Natural killer cell (primary cell): ENCODE data around the gene MACROD2. TPM values are rescaled to one million over a fixed set of nuclear protein-coding genes. Genes with fewer than 3 reads are reported as not detected.

Experiments used
- ATAC-seq, 3 donors: fragments of 150-1000 bp in 2 of 3; fragments of 200-7000 bp in 1 of 3; cut with Tn5 transposase; 1 replicate in 1 of 3; 2 replicates in 2 of 3; pipeline ENCODE4 v1.10.0; 2021; ENCODE audit warnings: mild to moderate bottlenecking in 2 of 3, moderate library complexity in 2 of 3
- DNase-seq, 2 donors: peaks; one replicate each; pipeline versions ENCODE4 v3.0.0 to v3.0.0-alpha.2; 2013 to 2021; ENCODE audit warnings: mixed read lengths in 1 of 2
- H3K27ac ChIP-seq: one replicate; pipeline ENCODE4 v1.5.1; 2013; ENCODE audit warnings: mild to moderate bottlenecking, low read length
- H3K27me3 ChIP-seq: one replicate; pipeline ENCODE4 v1.6.1; 2013; ENCODE audit warnings: low read length; ENCODE audit not compliant: control insufficient read depth, insufficient read depth
- H3K36me3 ChIP-seq: one replicate; pipeline ENCODE4 v1.6.1; 2013; ENCODE audit warnings: low read length; ENCODE audit not compliant: control insufficient read depth, insufficient read depth
- H3K4me1 ChIP-seq: one replicate; pipeline ENCODE4 v1.6.1; 2013; ENCODE audit warnings: low read length; ENCODE audit not compliant: control insufficient read depth, insufficient read depth
- H3K4me3 ChIP-seq: one replicate; pipeline ENCODE4 v1.5.1; 2013; ENCODE audit warnings: low read length
- H3K9me3 ChIP-seq: one replicate; pipeline ENCODE4 v1.6.1; 2013; ENCODE audit warnings: low read length; ENCODE audit not compliant: control insufficient read depth, insufficient read depth
- H3K27ac Mint-ChIP-seq, 2 donors: one replicate each; pipeline ENCODE4 v1.8.0; 2022; ENCODE audit warnings: mild to moderate bottlenecking in 2 of 2, mixed read lengths in 2 of 2, moderate library complexity in 1 of 2
- H3K27me3 Mint-ChIP-seq, 2 donors: one replicate each; pipeline ENCODE4 v1.8.0; 2022; ENCODE audit warnings: low read depth in 2 of 2, mixed read lengths in 2 of 2
- H3K36me3 Mint-ChIP-seq: one replicate; pipeline ENCODE4 v1.8.0; 2022; ENCODE audit warnings: mixed read lengths
- H3K4me1 Mint-ChIP-seq, 2 donors: one replicate each; pipeline ENCODE4 v1.8.0; 2022; ENCODE audit warnings: mixed read lengths in 2 of 2
- H3K4me3 Mint-ChIP-seq: one replicate; pipeline ENCODE4 v1.8.0; 2022; ENCODE audit warnings: mild to moderate bottlenecking, moderate library complexity, mixed read lengths
- H3K9me3 Mint-ChIP-seq, 2 donors: one replicate each; pipeline ENCODE4 v1.8.0; 2022; ENCODE audit warnings: mixed read lengths in 2 of 2
- WGBS: methylation state at CpG from one replicate; pipeline ENCODE4 v1.1.7; 2013; ENCODE audit warnings: missing lambda C conversion rate; ENCODE audit not compliant: insufficient coverage; 5-methylcytosine and 5-hydroxymethylcytosine counted together
- intact Hi-C: fragments of 100-400 bp; cut with micrococcal nuclease; formaldehyde crosslinking; loops from one replicate; pipeline ENCODE4 v1.14.2; 2022
- total RNA-seq, 4 donors: library from RNA; stranded (reverse); fragments of 120-200 nt in 1 of 4; gene quantifications; one replicate each; pipeline versions ENCODE4 v1.2.3 to v1.2.4, GENCODE V29; 2013 to 2022
- TF ChIP-seq, protein P1 (sequence below): fragments of 200-600 bp; IDR thresholded peaks from one replicate; pipeline ENCODE4 v1.8.0; 2022; ENCODE audit warnings: antibody characterized with exemption

MACROD2 gene
- total RNA-seq, 3 donors from 2014 or later (not counting 1 experiment from before 2014, with no cell fraction given), result 0.19 to 0.88 TPM; not detected in 1

DNA sequence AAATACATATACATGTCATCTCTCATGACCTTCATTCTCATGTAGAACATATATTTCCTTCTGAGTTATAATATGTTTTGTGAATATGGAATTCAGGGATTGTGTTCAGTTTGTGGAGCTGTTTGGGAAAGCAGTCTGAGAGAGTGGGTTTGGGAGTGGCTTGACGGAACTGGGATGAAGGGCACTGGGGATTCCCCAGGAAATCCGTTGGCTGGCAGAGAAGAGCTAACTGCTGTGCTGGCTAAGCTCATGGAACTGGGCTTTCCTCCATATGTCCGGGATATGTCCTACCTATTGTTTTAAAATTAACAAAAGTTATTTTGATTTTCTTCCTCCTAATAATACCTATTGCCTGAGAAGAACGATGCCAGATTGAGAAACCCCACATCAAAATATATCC, 701.6 kb downstream of the MACROD2 start:
- H3K27me3 Mint-ChIP-seq, result no peaks in the 10 kb centered on the region
- no peaks in the 10 kb centered on the region for H3K4me1 Mint-ChIP-seq
- H3K27me3 ChIP-seq, result no peaks in the 10 kb centered on the region
- H3K27ac Mint-ChIP-seq, result no peak overlapping the region
- no peak overlapping the region for H3K4me3 Mint-ChIP-seq
- no peaks in the 10 kb centered on the region for H3K36me3 ChIP-seq
- H3K4me3 ChIP-seq, result no peak overlapping the region
- TF ChIP-seq, protein P1, sequence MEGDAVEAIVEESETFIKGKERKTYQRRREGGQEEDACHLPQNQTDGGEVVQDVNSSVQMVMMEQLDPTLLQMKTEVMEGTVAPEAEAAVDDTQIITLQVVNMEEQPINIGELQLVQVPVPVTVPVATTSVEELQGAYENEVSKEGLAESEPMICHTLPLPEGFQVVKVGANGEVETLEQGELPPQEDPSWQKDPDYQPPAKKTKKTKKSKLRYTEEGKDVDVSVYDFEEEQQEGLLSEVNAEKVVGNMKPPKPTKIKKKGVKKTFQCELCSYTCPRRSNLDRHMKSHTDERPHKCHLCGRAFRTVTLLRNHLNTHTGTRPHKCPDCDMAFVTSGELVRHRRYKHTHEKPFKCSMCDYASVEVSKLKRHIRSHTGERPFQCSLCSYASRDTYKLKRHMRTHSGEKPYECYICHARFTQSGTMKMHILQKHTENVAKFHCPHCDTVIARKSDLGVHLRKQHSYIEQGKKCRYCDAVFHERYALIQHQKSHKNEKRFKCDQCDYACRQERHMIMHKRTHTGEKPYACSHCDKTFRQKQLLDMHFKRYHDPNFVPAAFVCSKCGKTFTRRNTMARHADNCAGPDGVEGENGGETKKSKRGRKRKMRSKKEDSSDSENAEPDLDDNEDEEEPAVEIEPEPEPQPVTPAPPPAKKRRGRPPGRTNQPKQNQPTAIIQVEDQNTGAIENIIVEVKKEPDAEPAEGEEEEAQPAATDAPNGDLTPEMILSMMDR, result no peak
- WGBS, result 84% methylated on average over 3 of the region's 4 CpGs
- intact Hi-C loops, result no loop called here
- no peaks in the 10 kb centered on the region for H3K9me3 ChIP-seq
- ATAC-seq, result no peak
- H3K9me3 Mint-ChIP-seq, result peaks cover 7 to 12% of the 10 kb centered on the region in 2 donors
- no peak for DNase-seq
- H3K36me3 Mint-ChIP-seq, result peaks cover 8% of the 10 kb centered on the region
- no peak overlapping the region for H3K27ac ChIP-seq
- no peaks in the 10 kb centered on the region for H3K4me1 ChIP-seq

DNA sequence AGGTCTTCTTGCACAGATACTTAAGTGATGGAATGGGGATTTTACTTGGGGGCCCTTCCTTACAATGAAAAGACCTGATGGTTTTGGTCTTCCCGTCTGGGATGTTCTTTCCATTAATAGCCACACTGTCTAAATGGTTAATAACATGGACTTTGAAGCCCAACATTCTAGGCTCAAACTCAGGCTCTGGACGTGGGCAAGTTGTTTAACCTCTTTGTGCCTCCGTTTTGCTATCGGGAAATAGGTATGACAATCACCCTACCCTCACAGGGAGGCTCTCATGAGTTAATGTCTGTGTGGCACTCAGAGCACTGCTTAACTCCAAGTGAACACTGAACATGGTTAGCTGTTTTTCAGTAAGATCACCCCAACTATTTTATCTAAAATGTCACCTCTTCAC, 702.8 kb downstream of the MACROD2 start:
- H3K4me3 Mint-ChIP-seq, result no peak overlapping the region
- TF ChIP-seq, protein P1, result no peak
- Histone ChIP-seq H3K4me3 (no peak overlapping the region), H3K27me3 (no peaks in the 10 kb centered on the region), H3K36me3 (no peaks in the 10 kb centered on the region), H3K4me1 (no peaks in the 10 kb centered on the region), H3K9me3 (no peaks in the 10 kb centered on the region), H3K27ac (no peak overlapping the region)
- H3K4me1 Mint-ChIP-seq, result no peaks in the 10 kb centered on the region
- H3K27ac Mint-ChIP-seq, result no peak overlapping the region
- H3K9me3 Mint-ChIP-seq, result peaks cover 12 to 13% of the 10 kb centered on the region in 2 donors
- intact Hi-C loops, result no loop called here
- no peaks in the 10 kb centered on the region for H3K27me3 Mint-ChIP-seq
- 75% methylated on average over 4 of the region's 4 CpGs for WGBS
- peaks cover 8% of the 10 kb centered on the region for H3K36me3 Mint-ChIP-seq
- DNase-seq (no peak), ATAC-seq (no peak)

DNA sequence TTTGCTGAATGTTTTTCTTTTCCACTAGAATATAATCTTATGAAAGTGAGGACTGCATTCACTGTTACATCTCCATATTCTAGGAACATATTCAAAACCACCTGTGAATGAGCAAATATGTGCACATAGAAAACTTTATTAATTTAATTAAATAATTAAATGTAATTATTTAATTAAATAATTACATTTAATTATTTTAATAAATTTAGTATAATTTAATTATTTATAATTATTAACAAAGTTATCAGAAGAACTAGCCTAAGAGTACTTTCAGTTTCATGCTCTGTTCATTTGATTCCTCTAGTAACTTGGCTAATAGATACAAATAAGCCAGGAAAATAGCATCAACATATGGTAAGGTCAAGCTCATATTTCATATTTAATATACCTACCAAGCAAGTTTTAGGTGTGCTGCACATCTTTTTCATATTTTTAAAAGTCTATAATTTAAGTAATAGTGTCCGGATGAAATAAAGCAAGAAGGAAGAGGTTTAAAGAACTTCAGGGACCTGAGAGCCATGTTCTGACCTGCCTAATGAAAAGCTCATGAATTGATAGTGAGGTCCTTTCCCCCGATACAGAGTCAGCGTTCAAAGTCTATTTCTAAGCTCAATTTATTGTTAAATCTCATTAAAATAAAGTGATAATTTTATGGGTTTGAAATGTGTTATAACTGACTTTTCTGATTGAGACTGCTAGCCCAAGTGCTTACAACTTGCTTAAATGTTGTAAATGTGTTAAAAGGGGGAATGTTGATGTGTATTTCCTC, 703.5 kb downstream of the MACROD2 start:
- Histone ChIP-seq H3K4me1 (no peaks in the 10 kb centered on the region), H3K9me3 (no peaks in the 10 kb centered on the region), H3K27ac (no peak overlapping the region), H3K4me3 (no peak overlapping the region), H3K36me3 (no peaks in the 10 kb centered on the region), H3K27me3 (no peaks in the 10 kb centered on the region)
- Mint-ChIP-seq H3K36me3 (peaks cover 8% of the 10 kb centered on the region), H3K9me3 (peaks cover 9% of the 10 kb centered on the region in 2 donors), H3K27ac (no peak overlapping the region), H3K27me3 (no peaks in the 10 kb centered on the region), H3K4me1 (no peaks in the 10 kb centered on the region), H3K4me3 (no peak overlapping the region)
- intact Hi-C loops, result no loop called here
- no peak for DNase-seq
- 98% methylated on average over 3 of the region's 3 CpGs for WGBS
- ATAC-seq, result no peak
- TF ChIP-seq, protein P1, result no peak

- Mint-ChIP-seq H3K27me3 (no peaks in the 10 kb centered on the region), H3K4me3 (no peak overlapping the region), H3K9me3 (peaks cover 13 to 14% of the 10 kb centered on the region in 2 donors), H3K4me1 (no peaks in the 10 kb centered on the region), H3K36me3 (peaks cover 8% of the 10 kb centered on the region), H3K27ac (no peak overlapping the region)
- TF ChIP-seq, protein P1, result no peak
- no peaks in the 10 kb centered on the region for H3K9me3 ChIP-seq
- no peaks in the 10 kb centered on the region for H3K27me3 ChIP-seq
- H3K4me1 ChIP-seq, result no peaks in the 10 kb centered on the region
- no peak overlapping the region for H3K27ac ChIP-seq
- ATAC-seq (no peak), DNase-seq (no peak)
- H3K36me3 ChIP-seq, result no peaks in the 10 kb centered on the region
- H3K4me3 ChIP-seq, result no peak overlapping the region
- intact Hi-C loops, result no loop called here
Observed at GRCh38 chr20:14700639-14700960, 705.3 kb downstream of the MACROD2 start.
